Left cardiac atrium (tissue), 4 donors: Measurements from ENCODE around the gene MUC5AC. TPM values are rescaled to one million over a fixed set of nuclear protein-coding genes. Genes with fewer than 3 reads are reported as not detected.

Experiments
- ATAC-seq, 2 donors: fragments of 200-7000 bp; cut with Tn5 transposase; one replicate each; pipeline ENCODE4 v1.9.1; 2020; ENCODE audit warnings: mild to moderate bottlenecking in 2 of 2, moderate library complexity in 2 of 2
- DNase-seq: peaks from one replicate; pipeline ENCODE4 v3.0.0-alpha.2; 2020
- intact Hi-C, 2 donors: fragments of 100-400 bp; cut with DNase I; formaldehyde crosslinking; loops; one replicate each; pipeline versions ENCODE4 v1.14.1 to v1.15.1; 2022 to 2023
- total RNA-seq, 2 donors: library from RNA; stranded (reverse); fragmentation: NEBNext Ultra II Directional; extraction: Animal tissue kit (Norgen Biotek cat#: 25700); gene quantifications; one replicate each; pipeline ENCODE4 v1.2.1, GENCODE V29; 2021
- donor health status: DM: no; HTN: yes; CAD: no.
- donor health status: DM: no; HTN: yes; CAD: no; lungs with severe emphysema.
- donor health status: DM: yes; HTN: yes; CAD: no.
- donor health status: Dilated cardiomyopathy.

Gene MUC5AC
- total RNA-seq, 2 donors from 2014 or later = not detected

DNA sequence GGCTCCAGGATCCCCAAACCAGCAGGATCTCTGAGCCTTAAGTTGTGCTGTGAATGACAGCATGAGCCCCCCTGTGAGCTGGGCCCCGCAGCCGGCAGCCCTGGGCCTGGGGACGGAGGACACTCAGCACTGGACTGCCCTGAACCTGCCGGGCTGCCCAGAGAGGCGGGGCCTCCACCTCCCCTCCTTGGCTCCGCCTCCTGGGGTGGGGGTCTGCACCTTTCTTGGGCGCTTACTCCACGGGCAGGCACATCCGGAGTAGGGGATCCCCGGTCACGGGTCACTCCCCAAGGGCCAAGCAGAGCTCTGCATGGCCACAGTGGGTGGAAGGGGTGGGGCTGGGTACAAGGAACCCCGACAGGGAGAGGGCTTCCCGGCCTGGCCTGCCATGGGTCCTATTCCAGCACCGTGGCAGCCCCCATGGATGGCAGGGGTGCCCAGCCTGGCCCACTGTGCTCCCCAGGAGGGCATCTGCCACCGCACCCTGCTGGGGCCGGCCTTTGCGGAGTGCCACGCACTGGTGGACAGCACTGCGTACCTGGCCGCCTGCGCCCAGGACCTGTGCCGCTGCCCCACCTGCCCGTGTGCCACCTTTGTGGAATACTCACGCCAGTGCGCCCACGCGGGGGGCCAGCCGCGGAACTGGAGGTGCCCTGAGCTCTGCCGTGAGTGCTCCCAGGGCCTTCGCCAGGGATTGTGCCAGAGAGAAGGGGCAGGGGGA, 70.5 kb downstream of the MUC5AC start:
- DNase-seq (peak; percentile 17), ATAC-seq (no peak)
- intact Hi-C loops = no loop called here

DNA sequence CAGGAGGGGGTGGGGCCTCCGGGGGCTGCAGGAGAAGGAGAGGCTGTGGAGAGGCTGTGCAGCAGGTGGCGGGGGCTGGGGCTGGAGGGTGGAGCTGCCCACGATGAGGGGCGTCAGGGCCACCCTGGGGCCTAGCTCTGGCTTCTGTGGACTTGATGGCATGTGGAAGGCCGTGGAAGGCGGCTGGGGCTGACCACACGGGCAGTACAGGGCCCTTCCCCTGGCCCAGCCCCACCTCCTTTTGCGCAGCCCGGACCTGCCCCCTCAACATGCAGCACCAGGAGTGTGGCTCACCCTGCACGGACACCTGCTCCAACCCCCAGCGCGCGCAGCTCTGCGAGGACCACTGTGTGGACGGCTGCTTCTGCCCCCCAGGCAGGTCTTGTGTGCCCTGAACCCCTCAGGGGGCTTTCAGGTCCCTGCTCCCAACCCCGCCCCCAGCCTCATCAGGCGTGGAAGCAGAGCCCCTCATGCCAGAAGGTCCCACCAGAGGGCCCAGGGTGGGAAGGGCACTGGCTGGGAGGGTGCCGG, 71.2 kb downstream of the MUC5AC start:
- intact Hi-C loops = no loop called here
- DNase-seq = peak; percentile 13
- ATAC-seq = no peak

GRCh38 chr11:1229471-1230120, 71.8 kb downstream of the MUC5AC start:
- intact Hi-C loops = no loop called here
- ATAC-seq (no peak), DNase-seq (peak; percentile 16)

DNA sequence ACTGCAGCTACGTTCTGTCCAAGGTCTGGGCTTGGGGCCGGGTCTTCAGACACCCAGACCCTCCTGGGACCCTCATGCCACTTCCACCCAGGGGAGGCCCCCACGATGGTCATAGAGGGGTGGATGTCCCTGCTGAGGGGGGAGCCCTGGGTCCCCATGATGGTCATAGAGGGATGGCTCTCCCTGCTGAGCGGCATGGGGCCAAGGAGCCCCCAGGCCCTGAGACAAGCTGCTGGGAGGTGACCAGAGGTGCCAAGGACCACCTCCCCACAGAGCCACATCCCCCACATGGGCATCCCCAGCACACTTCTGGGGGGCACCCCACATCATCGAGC, 72.3 kb downstream of the MUC5AC start:
- ATAC-seq (no peak), DNase-seq (no peak)
- intact Hi-C loops = no loop called here

DNA sequence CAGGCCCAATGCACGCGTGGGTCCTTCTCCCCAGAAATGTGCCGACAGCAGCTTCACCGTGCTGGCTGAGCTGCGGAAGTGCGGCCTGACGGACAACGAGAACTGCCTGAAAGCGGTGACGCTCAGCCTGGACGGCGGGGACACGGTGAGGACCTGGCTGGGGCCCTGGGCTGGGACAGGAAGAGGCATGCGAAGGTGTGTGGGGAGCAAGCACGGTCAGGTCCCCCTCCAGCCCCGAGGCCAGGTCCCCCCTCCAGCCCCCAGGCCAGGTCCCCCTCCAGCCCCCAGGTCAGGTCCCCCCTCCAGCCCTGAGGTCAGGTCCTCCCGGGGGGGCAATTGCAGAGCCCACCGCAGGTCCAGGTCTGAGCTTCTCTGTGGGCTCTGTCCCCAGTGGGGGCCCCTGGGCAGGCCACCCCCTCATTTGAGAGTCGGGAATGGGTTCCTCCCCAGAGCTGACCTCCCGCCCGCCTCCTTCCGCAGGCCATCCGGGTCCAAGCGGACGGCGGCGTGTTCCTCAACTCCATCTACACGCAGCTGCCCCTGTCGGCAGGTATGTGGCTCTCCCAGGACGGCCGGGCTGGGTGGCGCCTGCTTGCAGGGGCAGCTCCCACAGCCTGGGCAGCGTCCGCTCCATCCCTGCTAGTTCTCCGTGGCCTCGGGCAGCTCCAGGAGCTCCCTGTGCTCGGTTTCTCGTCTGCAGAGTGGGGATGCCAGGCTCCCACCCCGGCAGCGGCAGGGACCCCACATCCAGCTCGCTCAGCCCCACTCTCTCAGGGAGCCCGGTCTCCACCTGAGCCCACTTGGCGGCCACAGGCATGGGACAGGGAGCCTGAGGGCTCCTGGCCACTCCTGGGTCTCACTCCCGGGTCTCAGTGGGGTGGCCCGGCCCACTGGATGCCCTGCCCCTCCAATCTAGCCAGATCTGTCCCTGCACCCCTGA, 73.0 kb downstream of the MUC5AC start:
- peak; percentile 23 for DNase-seq
- intact Hi-C loops = no loop called here
- no peak for ATAC-seq

- DNase-seq (peak; percentile 18), ATAC-seq (no peak)
- intact Hi-C loops = no loop called here
Observed at GRCh38 chr11:1231396-1232020, 73.8 kb downstream of the MUC5AC start.

DNA sequence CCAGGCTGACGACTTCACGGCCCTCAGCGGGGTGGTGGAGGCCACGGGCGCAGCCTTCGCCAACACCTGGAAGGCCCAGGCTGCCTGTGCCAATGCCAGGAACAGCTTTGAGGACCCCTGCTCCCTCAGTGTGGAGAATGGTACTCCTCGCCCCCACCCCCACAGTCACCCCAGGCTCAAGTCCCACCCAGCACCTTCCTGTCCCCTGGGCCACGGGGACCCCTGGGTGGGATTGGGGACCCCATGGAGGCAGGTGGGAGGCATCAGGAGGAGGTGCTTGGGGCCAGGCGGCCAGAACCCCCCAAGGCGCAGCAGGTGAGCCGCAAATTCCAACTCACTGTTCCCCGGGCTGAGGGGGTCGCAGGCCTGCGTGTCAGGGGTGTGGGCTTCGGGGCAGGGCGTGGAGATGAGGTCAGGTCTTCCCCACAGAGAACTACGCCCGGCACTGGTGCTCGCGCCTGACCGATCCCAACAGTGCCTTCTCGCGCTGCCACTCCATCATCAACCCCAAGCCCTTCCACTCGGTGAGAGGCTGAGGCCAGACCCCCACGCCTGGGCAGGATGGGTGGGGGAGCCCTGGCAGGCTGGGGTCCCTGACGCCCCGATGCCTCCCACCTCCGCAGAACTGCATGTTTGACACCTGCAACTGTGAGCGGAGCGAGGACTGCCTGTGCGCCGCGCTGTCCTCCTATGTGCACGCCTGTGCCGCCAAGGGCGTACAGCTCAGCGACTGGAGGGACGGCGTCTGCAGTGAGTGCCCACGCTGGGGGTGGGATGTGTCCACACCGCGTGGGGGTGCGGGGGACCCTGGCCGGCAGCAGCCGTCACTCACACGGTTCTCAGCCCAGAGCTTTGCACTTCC, 74.5 kb downstream of the MUC5AC start:
- no peak for ATAC-seq
- peak; percentile 17 for DNase-seq
- intact Hi-C loops = no loop called here

- intact Hi-C loops = no loop called here
- ATAC-seq (no peak), DNase-seq (peak; percentile 18)
Observed at GRCh38 chr11:1232883-1233321, 75.1 kb downstream of the MUC5AC start.

GRCh38 chr11:1233351-1234053, 75.7 kb downstream of the MUC5AC start:
- intact Hi-C loops = no loop called here
- ATAC-seq = no peak
- peak; percentile 11 for DNase-seq

GRCh38 chr11:1234054-1234720, 76.4 kb downstream of the MUC5AC start:
- intact Hi-C loops = no loop called here
- ATAC-seq (no peak), DNase-seq (peak; percentile 20)

DNA sequence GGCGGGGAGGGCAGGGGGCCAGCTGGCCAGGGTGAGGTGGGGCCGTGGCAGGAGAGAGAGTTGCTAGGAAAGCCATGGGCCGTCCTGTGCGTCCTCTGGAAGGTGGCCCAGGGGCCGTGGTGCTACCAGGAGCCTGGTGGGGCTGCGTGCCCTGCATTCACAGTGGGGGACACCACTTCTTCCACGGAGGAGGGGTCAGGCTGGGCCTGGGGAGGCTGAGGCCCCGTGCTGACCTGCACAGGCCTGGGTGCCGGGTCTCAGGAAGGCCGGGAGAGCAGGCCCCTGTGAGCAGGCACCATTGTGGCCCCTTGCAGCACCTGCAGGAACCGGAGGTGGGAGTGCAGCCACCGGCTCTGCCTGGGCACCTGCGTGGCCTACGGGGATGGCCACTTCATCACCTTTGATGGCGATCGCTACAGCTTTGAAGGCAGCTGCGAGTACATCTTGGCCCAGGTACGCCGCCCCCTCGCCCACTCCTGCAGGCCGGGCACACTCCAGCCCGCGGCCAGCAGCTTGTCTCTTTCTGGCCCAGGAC, 77.1 kb downstream of the MUC5AC start:
- no peak for ATAC-seq
- intact Hi-C loops = no loop called here
- peak; percentile 13 for DNase-seq

DNA sequence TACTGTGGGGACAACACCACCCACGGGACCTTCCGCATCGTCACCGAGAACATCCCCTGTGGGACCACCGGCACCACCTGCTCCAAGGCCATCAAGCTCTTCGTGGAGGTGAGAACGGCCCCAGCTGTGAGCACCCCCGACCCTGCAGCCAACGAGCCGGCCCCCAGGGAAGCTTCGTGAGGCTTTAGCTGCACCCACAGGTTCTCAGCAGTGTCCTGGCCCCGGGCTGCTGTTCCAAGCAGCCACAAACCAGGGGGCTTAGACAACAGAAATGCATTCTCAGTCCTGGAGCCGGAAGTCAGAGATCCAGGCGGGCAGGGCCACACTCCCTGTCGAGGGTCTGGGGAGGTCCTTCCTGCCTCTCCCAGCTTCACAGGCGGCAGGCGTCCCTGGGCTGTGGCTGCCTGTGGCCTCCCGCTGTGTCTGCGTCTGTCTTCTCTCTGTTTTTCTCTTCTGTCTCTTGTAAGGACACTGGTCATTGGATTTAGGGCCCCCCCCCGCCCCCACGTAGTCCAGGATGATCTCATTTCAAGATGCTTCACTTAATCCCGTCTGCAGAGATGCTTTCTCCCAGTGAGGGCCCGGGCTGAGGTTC, 77.7 kb downstream of the MUC5AC start:
- DNase-seq = peak; percentile 19
- ATAC-seq = no peak
- intact Hi-C loops = no loop called here

- ATAC-seq = no peak
- intact Hi-C loops = no loop called here
- DNase-seq = peak; percentile 5
Observed at GRCh38 chr11:1235901-1236315, 78.2 kb downstream of the MUC5AC start.

DNA sequence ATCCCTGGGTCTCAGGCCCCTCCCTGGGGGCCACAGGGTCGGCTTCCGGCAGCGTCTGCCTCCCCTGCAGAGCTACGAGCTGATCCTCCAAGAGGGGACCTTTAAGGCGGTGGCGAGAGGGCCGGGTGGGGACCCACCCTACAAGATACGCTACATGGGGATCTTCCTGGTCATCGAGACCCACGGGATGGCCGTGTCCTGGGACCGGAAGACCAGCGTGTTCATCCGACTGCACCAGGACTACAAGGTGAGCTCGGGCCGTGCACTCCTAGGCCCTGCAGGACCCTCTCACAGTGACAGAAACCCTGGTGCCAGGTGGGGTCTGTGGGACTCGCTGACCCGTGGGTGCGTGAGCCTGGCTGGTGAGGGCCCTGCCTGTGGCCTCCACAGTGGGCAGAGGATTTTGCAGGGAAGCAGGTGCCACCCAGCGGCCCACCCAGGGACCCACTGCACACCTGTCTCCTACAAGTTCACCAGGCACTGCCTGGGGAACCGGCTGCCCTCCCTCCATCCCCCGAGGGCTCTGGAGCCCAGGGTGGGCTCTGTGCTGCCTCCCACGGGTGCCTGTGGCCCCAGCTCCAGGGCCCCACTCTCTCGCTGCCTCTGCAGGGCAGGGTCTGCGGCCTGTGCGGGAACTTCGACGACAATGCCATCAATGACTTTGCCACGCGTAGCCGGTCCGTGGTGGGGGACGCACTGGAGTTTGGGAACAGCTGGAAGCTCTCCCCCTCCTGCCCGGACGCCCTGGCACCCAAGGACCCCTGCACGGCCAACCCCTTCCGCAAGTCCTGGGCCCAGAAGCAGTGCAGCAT, 78.8 kb downstream of the MUC5AC start:
- ATAC-seq = no peak
- DNase-seq = peak; percentile 8
- intact Hi-C loops = no loop called here

DNA sequence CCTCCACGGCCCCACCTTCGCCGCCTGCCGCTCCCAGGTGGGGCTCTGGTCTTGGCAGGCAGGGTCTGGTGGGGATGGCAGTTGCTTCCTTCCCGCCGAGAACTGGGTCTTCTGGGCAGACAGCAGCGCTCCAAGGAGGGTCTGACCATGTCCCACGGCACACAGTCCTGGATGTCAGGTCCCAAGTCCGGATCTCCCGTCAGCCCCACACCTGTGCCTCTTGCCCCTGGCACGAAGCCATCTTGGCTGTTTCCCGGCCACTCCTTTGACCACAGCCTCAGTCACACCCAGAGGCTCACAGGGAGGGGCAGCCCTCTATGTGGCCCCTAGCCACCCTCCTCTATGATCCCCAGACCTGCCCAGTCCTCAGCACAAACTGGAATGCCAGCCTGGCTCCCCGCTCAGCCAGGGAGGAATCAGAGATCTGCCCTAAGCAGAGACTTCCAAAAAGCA, 79.4 kb downstream of the MUC5AC start:
- intact Hi-C loops = no loop called here
- ATAC-seq = no peak
- peak; percentile 18 for DNase-seq

GRCh38 chr11:1237851-1238250, 80.1 kb downstream of the MUC5AC start:
- ATAC-seq (no peak), DNase-seq (no peak)
- intact Hi-C loops = no loop called here
